Measurements from ENCODE around the gene TEX10. TPM values are rescaled to one million over a fixed set of nuclear protein-coding genes. Genes with fewer than 3 reads are reported as not detected.

The TEX10 gene
- total RNA-seq, 2 donors from 2014 or later = 17.3 to 32.1 TPM

- DNase-seq (ENCODE audit: low spot score) = no peak
- intact Hi-C loops (cut with DNase I) = no loop called here
- TF ChIP-seq, protein P1, sequence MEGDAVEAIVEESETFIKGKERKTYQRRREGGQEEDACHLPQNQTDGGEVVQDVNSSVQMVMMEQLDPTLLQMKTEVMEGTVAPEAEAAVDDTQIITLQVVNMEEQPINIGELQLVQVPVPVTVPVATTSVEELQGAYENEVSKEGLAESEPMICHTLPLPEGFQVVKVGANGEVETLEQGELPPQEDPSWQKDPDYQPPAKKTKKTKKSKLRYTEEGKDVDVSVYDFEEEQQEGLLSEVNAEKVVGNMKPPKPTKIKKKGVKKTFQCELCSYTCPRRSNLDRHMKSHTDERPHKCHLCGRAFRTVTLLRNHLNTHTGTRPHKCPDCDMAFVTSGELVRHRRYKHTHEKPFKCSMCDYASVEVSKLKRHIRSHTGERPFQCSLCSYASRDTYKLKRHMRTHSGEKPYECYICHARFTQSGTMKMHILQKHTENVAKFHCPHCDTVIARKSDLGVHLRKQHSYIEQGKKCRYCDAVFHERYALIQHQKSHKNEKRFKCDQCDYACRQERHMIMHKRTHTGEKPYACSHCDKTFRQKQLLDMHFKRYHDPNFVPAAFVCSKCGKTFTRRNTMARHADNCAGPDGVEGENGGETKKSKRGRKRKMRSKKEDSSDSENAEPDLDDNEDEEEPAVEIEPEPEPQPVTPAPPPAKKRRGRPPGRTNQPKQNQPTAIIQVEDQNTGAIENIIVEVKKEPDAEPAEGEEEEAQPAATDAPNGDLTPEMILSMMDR (IDR thresholded peaks at IDR 0.05) = no peak
- TF ChIP-seq POLR2AphosphoS5 (IDR thresholded peaks at IDR 0.05) (no peak), POLR2A (IDR thresholded peaks at IDR 0.05) (no peak)
- Histone ChIP-seq H3K4me1 (replicated peaks) (no peaks in the 10 kb centered on the region), H3K36me3 (no peaks in the 10 kb centered on the region), H3K27me3 (replicated peaks; ENCODE audit: insufficient read depth) (no peaks in the 10 kb centered on the region), H3K27ac (no peak overlapping the region), H3K4me3 (no peak overlapping the region), H3K9me3 (no peaks in the 10 kb centered on the region)
- whole genome bisulfite sequencing = 55% methylated on average over 5 of the region's 5 CpGs
These were observed 22.9 kb upstream of the TEX10 start for GRCh38 chr9:100375658-100376057.

DNA sequence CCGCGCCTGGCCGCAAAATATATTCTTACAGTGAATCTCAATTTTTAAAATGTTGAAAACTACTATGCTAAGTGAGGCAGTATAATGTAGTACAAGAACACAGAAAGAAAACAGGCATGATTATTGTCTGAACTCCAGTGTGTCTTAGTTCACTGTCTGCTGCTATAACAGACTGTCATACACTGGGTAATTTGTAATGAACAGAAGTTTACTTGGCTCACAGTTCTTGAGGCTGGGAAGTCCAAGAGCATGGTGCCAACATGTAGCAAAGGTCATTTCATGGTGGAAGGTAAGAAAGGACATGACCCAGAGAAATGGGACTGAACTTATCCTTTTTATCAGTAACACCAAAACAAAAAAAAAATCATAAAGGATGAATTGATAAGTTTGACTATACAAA is 19.9 kb upstream of the TEX10 start:
- TF ChIP-seq POLR2A (IDR thresholded peaks at IDR 0.05) (no peak), POLR2AphosphoS5 (IDR thresholded peaks at IDR 0.05) (no peak)
- TF ChIP-seq, protein P1 (IDR thresholded peaks at IDR 0.05) = no peak

GRCh38 chr9:100370064-100370723 is 17.5 kb upstream of the TEX10 start:
- TF ChIP-seq POLR2A (IDR thresholded peaks at IDR 0.05) (no peak), POLR2AphosphoS5 (IDR thresholded peaks at IDR 0.05) (no peak)
- TF ChIP-seq, protein P1 (IDR thresholded peaks at IDR 0.05) = no peak
- Histone ChIP-seq H3K9me3 (no peaks in the 10 kb centered on the region), H3K36me3 (no peaks in the 10 kb centered on the region), H3K27me3 (replicated peaks; ENCODE audit: insufficient read depth) (no peaks in the 10 kb centered on the region), H3K27ac (no peak overlapping the region), H3K4me3 (no peak overlapping the region), H3K4me1 (replicated peaks) (no peaks in the 10 kb centered on the region)
- 94% methylated on average over 7 of the region's 7 CpGs for WGBS
- intact Hi-C loops (cut with DNase I) = no loop called here
- no peak for DNase-seq (ENCODE audit: low spot score)

More for the DNA sequence above, 19.9 kb upstream of the TEX10 start:
- H3K27me3 ChIP-seq (replicated peaks; ENCODE audit: insufficient read depth) = no peaks in the 10 kb centered on the region
- no peak overlapping the region for H3K4me3 ChIP-seq
- intact Hi-C loops (cut with DNase I) = no loop called here
- no peak overlapping the region for H3K27ac ChIP-seq
- 100% methylated on average over 3 of the region's 3 CpGs for WGBS
- no peaks in the 10 kb centered on the region for H3K4me1 ChIP-seq (replicated peaks)
- H3K36me3 ChIP-seq = no peaks in the 10 kb centered on the region
- no peaks in the 10 kb centered on the region for H3K9me3 ChIP-seq
- DNase-seq (ENCODE audit: low spot score) = no peak

DNA sequence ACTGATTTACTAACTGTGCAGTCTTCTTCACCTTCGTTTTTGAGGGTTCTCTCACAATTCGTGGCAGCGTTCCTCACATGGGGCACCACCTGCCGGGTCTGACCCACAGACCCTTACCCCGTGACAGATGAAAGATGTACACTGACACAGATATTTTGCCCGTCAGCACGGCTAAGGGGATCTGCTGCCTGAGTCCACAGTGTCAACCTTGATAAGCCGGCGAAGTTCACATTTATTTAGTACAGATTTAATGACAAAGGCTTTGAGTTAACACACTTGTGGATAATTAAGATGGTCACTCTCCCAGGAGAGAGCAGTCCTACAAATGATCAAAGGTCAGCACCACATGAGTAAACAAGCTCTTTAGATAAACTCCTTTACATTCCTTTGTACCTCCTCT is 15.9 kb upstream of the TEX10 start:
- Histone ChIP-seq H3K36me3 (no peaks in the 10 kb centered on the region), H3K4me1 (replicated peaks) (no peaks in the 10 kb centered on the region), H3K9me3 (no peaks in the 10 kb centered on the region), H3K27ac (no peak overlapping the region), H3K27me3 (replicated peaks; ENCODE audit: insufficient read depth) (no peaks in the 10 kb centered on the region), H3K4me3 (no peak overlapping the region)
- intact Hi-C loops (cut with DNase I) = no loop called here
- whole genome bisulfite sequencing = 84% methylated on average over 9 of the region's 9 CpGs
- TF ChIP-seq, protein P1 (IDR thresholded peaks at IDR 0.05) = no peak
- TF ChIP-seq POLR2A (IDR thresholded peaks at IDR 0.05) = no peak
- no peak for TF ChIP-seq POLR2AphosphoS5 (IDR thresholded peaks at IDR 0.05)
- DNase-seq (ENCODE audit: low spot score) = no peak

GRCh38 chr9:100366121-100366520 is 13.4 kb upstream of the TEX10 start:
- no peaks in the 10 kb centered on the region for H3K9me3 ChIP-seq
- intact Hi-C loops (cut with DNase I) = no loop called here
- 66% methylated on average over 5 of the region's 5 CpGs for WGBS

More at GRCh38 chr9:100366121-100366520, 13.4 kb upstream of the TEX10 start:
- Histone ChIP-seq H3K4me3 (no peak overlapping the region), H3K27me3 (replicated peaks; ENCODE audit: insufficient read depth) (no peaks in the 10 kb centered on the region), H3K36me3 (no peaks in the 10 kb centered on the region), H3K27ac (no peak overlapping the region), H3K4me1 (replicated peaks) (no peaks in the 10 kb centered on the region)
- DNase-seq (ENCODE audit: low spot score) = no peak
- TF ChIP-seq, protein P1 (IDR thresholded peaks at IDR 0.05) = no peak
- TF ChIP-seq POLR2AphosphoS5 (IDR thresholded peaks at IDR 0.05) (no peak), POLR2A (IDR thresholded peaks at IDR 0.05) (no peak)
